HL-60 (cell line): ENCODE measurements around the gene KIAA0232.

Experiments used
- CTCF ChIP-seq: IDR thresholded peaks from one replicate; pipeline ENCODE4 v1.5.1; 2011; ENCODE audit warnings: low read length, control low read depth, inconsistent platforms; ENCODE audit not compliant: insufficient read depth
- POLR2AphosphoS5 ChIP-seq: IDR thresholded peaks from 2 replicates; pipeline ENCODE4 v1.6.1; 2012; ENCODE audit warnings: low read depth
- REST ChIP-seq: IDR thresholded peaks from 2 replicates; pipeline ENCODE4 v1.6.1; 2012; ENCODE audit warnings: low read depth; ENCODE audit not compliant: insufficient replicate concordance

GRCh38 chr4:6868386-6868785 lies 85.9 kb downstream of the KIAA0232 start:
- TF ChIP-seq CTCF = no peak
- TF ChIP-seq POLR2AphosphoS5 = no peak
- no peak for TF ChIP-seq REST
